ENCODE results near the gene SLC37A1.

- TF ChIP-seq SIN3A (IDR thresholded peaks at IDR 0.05; ENCODE audit: low read depth): no peak
- TF ChIP-seq POLR2A (IDR thresholded peaks at IDR 0.05; ENCODE audit: borderline replicate concordance, extremely low read depth, insufficient read depth, insufficient read length): no peak
- TF ChIP-seq SP1 (IDR thresholded peaks at IDR 0.05; ENCODE audit: low read depth): no peak
- TF ChIP-seq ZNF274 (IDR thresholded peaks at IDR 0.05; ENCODE audit: low read depth, low read length): no peak
- no peak for TF ChIP-seq ELF1 (IDR thresholded peaks at IDR 0.05; ENCODE audit: borderline replicate concordance, low read depth)
- TF ChIP-seq EZH2phosphoT487 (IDR thresholded peaks at IDR 0.05; ENCODE audit: borderline replicate concordance): no peak
- no peak for TF ChIP-seq SRF (IDR thresholded peaks at IDR 0.05; ENCODE audit: low read depth)
- no peak for TF ChIP-seq POLR2AphosphoS5 (IDR thresholded peaks at IDR 0.05; ENCODE audit: low read depth, low read length)
- TF ChIP-seq, protein P1, sequence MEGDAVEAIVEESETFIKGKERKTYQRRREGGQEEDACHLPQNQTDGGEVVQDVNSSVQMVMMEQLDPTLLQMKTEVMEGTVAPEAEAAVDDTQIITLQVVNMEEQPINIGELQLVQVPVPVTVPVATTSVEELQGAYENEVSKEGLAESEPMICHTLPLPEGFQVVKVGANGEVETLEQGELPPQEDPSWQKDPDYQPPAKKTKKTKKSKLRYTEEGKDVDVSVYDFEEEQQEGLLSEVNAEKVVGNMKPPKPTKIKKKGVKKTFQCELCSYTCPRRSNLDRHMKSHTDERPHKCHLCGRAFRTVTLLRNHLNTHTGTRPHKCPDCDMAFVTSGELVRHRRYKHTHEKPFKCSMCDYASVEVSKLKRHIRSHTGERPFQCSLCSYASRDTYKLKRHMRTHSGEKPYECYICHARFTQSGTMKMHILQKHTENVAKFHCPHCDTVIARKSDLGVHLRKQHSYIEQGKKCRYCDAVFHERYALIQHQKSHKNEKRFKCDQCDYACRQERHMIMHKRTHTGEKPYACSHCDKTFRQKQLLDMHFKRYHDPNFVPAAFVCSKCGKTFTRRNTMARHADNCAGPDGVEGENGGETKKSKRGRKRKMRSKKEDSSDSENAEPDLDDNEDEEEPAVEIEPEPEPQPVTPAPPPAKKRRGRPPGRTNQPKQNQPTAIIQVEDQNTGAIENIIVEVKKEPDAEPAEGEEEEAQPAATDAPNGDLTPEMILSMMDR (IDR thresholded peaks at IDR 0.05 in 2 of 3, conservative IDR thresholded peaks at IDR 0.05 in 1 of 3; ENCODE audit: borderline replicate concordance in 1 of 3, insufficient read depth in 1 of 3, low read depth in 2 of 3, low read length in 2 of 3): no peak
- TF ChIP-seq CEBPB (IDR thresholded peaks at IDR 0.05; ENCODE audit: low read depth): no peak
- TF ChIP-seq, protein P2, sequence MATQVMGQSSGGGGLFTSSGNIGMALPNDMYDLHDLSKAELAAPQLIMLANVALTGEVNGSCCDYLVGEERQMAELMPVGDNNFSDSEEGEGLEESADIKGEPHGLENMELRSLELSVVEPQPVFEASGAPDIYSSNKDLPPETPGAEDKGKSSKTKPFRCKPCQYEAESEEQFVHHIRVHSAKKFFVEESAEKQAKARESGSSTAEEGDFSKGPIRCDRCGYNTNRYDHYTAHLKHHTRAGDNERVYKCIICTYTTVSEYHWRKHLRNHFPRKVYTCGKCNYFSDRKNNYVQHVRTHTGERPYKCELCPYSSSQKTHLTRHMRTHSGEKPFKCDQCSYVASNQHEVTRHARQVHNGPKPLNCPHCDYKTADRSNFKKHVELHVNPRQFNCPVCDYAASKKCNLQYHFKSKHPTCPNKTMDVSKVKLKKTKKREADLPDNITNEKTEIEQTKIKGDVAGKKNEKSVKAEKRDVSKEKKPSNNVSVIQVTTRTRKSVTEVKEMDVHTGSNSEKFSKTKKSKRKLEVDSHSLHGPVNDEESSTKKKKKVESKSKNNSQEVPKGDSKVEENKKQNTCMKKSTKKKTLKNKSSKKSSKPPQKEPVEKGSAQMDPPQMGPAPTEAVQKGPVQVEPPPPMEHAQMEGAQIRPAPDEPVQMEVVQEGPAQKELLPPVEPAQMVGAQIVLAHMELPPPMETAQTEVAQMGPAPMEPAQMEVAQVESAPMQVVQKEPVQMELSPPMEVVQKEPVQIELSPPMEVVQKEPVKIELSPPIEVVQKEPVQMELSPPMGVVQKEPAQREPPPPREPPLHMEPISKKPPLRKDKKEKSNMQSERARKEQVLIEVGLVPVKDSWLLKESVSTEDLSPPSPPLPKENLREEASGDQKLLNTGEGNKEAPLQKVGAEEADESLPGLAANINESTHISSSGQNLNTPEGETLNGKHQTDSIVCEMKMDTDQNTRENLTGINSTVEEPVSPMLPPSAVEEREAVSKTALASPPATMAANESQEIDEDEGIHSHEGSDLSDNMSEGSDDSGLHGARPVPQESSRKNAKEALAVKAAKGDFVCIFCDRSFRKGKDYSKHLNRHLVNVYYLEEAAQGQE (IDR thresholded peaks at IDR 0.05; ENCODE audit: low read depth): no peak
- TF ChIP-seq YY1 (IDR thresholded peaks at IDR 0.05; ENCODE audit: extremely low read depth, insufficient replicate concordance, low read depth, low read length): no peak
Measured at GRCh38 chr21:42579456-42580075, 65.9 kb downstream of the SLC37A1 start.

Data from HCT116 (cell line).